OCI-LY7 (cell line): ENCODE measurements around the gene MAP4K5. TPM values are rescaled to one million over a fixed set of nuclear protein-coding genes. Genes with fewer than 3 reads are reported as not detected.

Experiments
- BruUV-seq: library from RNA; stranded (reverse); fragments of 400-500 nt; replicated peaks from 2 replicates; lab custom pipeline; 2021; lab: Mats Ljungman, UMichigan
- CTCF ChIA-PET: fragments of 300-600 bp; sonication (Branson Sonifier 250); formaldehyde crosslinking; loops from one replicate; lab custom pipeline; 2022; ENCODE audit warnings: antibody characterized with exemption; ENCODE audit not compliant: unreplicated experiment; lab: Charles Lee
- POLR2A ChIA-PET: fragments of 300-600 bp; sonication (Branson Sonifier 250); formaldehyde crosslinking; loops from one replicate; lab custom pipeline; 2022; ENCODE audit warnings: antibody characterized with exemption; lab: Charles Lee
- DNase-seq: peaks from one replicate; pipeline ENCODE4 v3.0.0-alpha.2; 2015; ENCODE audit warnings: low spot score
- H2AFZ ChIP-seq: fragments of 200-600 bp; sonication (generic), shearing (Covaris generic); 2 replicates; pipeline ENCODE4 v1.6.1; 2014; ENCODE audit warnings: mild to moderate bottlenecking, antibody characterized with exemption, low read length, moderate library complexity
- H3K27ac ChIP-seq: fragments of 200-600 bp; sonication (generic); 2 replicates; pipeline ENCODE4 v1.5.1; 2014; ENCODE audit warnings: mixed run types, low read depth, mild to moderate bottlenecking, moderate library complexity, low read length, inconsistent platforms; ENCODE audit not compliant: poor library complexity, severe bottlenecking
- H3K36me3 ChIP-seq: fragments of 200-600 bp; sonication (generic); 2 replicates; pipeline ENCODE4 v1.6.1; 2014; ENCODE audit warnings: mild to moderate bottlenecking, antibody characterized with exemption, low read length, moderate library complexity, mixed read lengths; ENCODE audit not compliant: insufficient read depth
- H3K4me1 ChIP-seq: fragments of 200-600 bp; sonication (generic); 2 replicates; pipeline ENCODE4 v1.5.1; 2014; ENCODE audit warnings: mild to moderate bottlenecking, low read length; ENCODE audit not compliant: insufficient read depth, poor library complexity, severe bottlenecking
- H3K4me2 ChIP-seq: fragments of 200-600 bp; sonication (generic); 2 replicates; pipeline ENCODE4 v1.6.1; 2014; ENCODE audit warnings: mild to moderate bottlenecking, low read length
- H3K4me3 ChIP-seq: fragments of 200-600 bp; sonication (generic); 2 replicates; pipeline ENCODE4 v1.5.1; 2014; ENCODE audit warnings: mild to moderate bottlenecking, low read depth, low read length; ENCODE audit not compliant: poor library complexity, severe bottlenecking
- H3K79me2 ChIP-seq: fragments of 200-600 bp; sonication (generic); 2 replicates; pipeline ENCODE4 v1.6.1; 2016; ENCODE audit warnings: low read depth, mild to moderate bottlenecking, low read length, moderate library complexity, mixed read lengths; ENCODE audit not compliant: insufficient read depth
- H3K9me2 ChIP-seq: fragments of 200-600 bp; sonication (generic); 2 replicates; pipeline ENCODE4 v1.6.1; 2016; ENCODE audit warnings: mild to moderate bottlenecking, low read length, mixed read lengths; ENCODE audit not compliant: insufficient read depth
- H3K9me3 ChIP-seq: fragments of 200-600 bp; sonication (generic); 2 replicates; pipeline ENCODE4 v1.6.1; 2014; ENCODE audit warnings: mild to moderate bottlenecking, mixed run types, low read length, mixed read lengths
- H4K20me1 ChIP-seq: fragments of 200-600 bp; sonication (generic); 2 replicates; pipeline ENCODE4 v1.6.1; 2014; ENCODE audit warnings: mild to moderate bottlenecking, antibody characterized with exemption, low read length, moderate library complexity, mixed read lengths; ENCODE audit not compliant: insufficient read depth
- CTCF ChIP-seq: fragments of 200-600 bp; sonication (generic); conservative IDR thresholded peaks from 2 replicates; pipeline ENCODE4 v1.5.1; 2014; ENCODE audit warnings: mild to moderate bottlenecking, antibody characterized with exemption, low read length, moderate library complexity, mixed read lengths
- EZH2phosphoT487 ChIP-seq: fragments of 200-600 bp; sonication (generic); IDR thresholded peaks from 2 replicates; pipeline ENCODE4 v1.6.1; 2018; ENCODE audit warnings: low read depth, borderline replicate concordance, mild to moderate bottlenecking, mixed run types, antibody characterized with exemption, low read length, moderate library complexity, mixed read lengths
- intact Hi-C: fragments of 100-400 bp; cut with micrococcal nuclease; formaldehyde crosslinking; loops from one replicate; pipeline ENCODE4 v1.10.0; 2022; ENCODE audit not compliant: unreplicated experiment
- total RNA-seq, 2 experiments: library from RNA; depleted of rRNA in 1 of 2; stranded (reverse); fragments of >200 nt in 1 of 2; shearing (Covaris generic) in 1 of 2; gene quantifications; 2 replicates each; pipeline ENCODE4 v1.2.3, GENCODE V29; 2014 to 2022

MAP4K5 gene
- total RNA-seq, 2 experiments from 2014 or later: 36.7 to 44.0 TPM

- Histone ChIP-seq H3K9me3 (no peaks in the 10 kb centered on the region), H3K4me3 (no peak overlapping the region), H3K27ac (no peak overlapping the region), H2AFZ (no peak overlapping the region), H3K4me1 (no peaks in the 10 kb centered on the region), H3K4me2 (no peak overlapping the region), H3K79me2 (no peaks in the 10 kb centered on the region), H3K36me3 (no peaks in the 10 kb centered on the region), H3K9me2 (no peaks in the 10 kb centered on the region), H4K20me1 (no peaks in the 10 kb centered on the region)
- intact Hi-C loops: no loop called here
- TF ChIP-seq CTCF: no peak
- no peak for TF ChIP-seq EZH2phosphoT487
- CTCF ChIA-PET: no interaction called here
- no TSS peak for BruUV-seq
- no peak for DNase-seq
- POLR2A ChIA-PET: interaction anchor here (0.6 kb wide), 1 partner anchor 94 kb away, joined by 4 read pairs; no protein-coding TSS in a partner anchor
Measured at GRCh38 chr14:50389668-50390441, 142.5 kb downstream of the MAP4K5 start.

GRCh38 chr14:50388256-50388931 lies 144.0 kb downstream of the MAP4K5 start:
- ChIA-PET POLR2A (interaction anchor here (0.6 kb wide), 1 partner anchor 213 kb away, joined by 3 read pairs; no protein-coding TSS in a partner anchor), CTCF (no interaction called here)
- no peak for DNase-seq
- H3K27ac ChIP-seq: no peak overlapping the region
- no peaks in the 10 kb centered on the region for H4K20me1 ChIP-seq
- H3K79me2 ChIP-seq: no peaks in the 10 kb centered on the region
- H3K4me2 ChIP-seq: no peak overlapping the region
- H2AFZ ChIP-seq: no peak overlapping the region
- BruUV-seq: no TSS peak
- intact Hi-C loops: no loop called here
- TF ChIP-seq EZH2phosphoT487 (no peak), CTCF (no peak)
- H3K9me3 ChIP-seq: no peaks in the 10 kb centered on the region
- H3K9me2 ChIP-seq: no peaks in the 10 kb centered on the region
- H3K36me3 ChIP-seq: no peaks in the 10 kb centered on the region
- no peak overlapping the region for H3K4me3 ChIP-seq
- H3K4me1 ChIP-seq: no peaks in the 10 kb centered on the region

- no peak for TF ChIP-seq EZH2phosphoT487
- TF ChIP-seq CTCF: no peak
- H3K27ac ChIP-seq: no peak overlapping the region
- no peak overlapping the region for H2AFZ ChIP-seq
- POLR2A ChIA-PET: no interaction called here
- BruUV-seq: no TSS peak
- no peaks in the 10 kb centered on the region for H3K79me2 ChIP-seq
- H3K4me1 ChIP-seq: no peaks in the 10 kb centered on the region
- H3K36me3 ChIP-seq: no peaks in the 10 kb centered on the region
- DNase-seq: no peak
- no peaks in the 10 kb centered on the region for H3K9me2 ChIP-seq
- CTCF ChIA-PET: no interaction called here
- H4K20me1 ChIP-seq: no peaks in the 10 kb centered on the region
- H3K4me3 ChIP-seq: no peak overlapping the region
- no peak overlapping the region for H3K4me2 ChIP-seq
- intact Hi-C loops: no loop called here
- H3K9me3 ChIP-seq: no peaks in the 10 kb centered on the region
Measured at GRCh38 chr14:50387548-50387947, 144.8 kb downstream of the MAP4K5 start.
